Eye (tissue), 1 donor: ENCODE measurements around the gene CSMD2.

Experiments
- DNase-seq: peaks from one replicate; pipeline ENCODE4 v3.0.0-alpha.2; 2015

Gene CSMD2

GRCh38 chr1:33948291-33948690 is 216.7 kb downstream of the CSMD2 start:
- no peak for DNase-seq

- no peak for DNase-seq
These were observed 218.2 kb downstream of the CSMD2 start for GRCh38 chr1:33946836-33947235.

- no peak for DNase-seq
These were observed 220.2 kb downstream of the CSMD2 start for GRCh38 chr1:33944846-33945245.

- no peak for DNase-seq
These were observed 221.1 kb downstream of the CSMD2 start for GRCh38 chr1:33943978-33944377.

- no peak for DNase-seq
These were observed 232.2 kb downstream of the CSMD2 start for GRCh38 chr1:33932871-33933270.

- peak; percentile 2 for DNase-seq
These were observed 233.9 kb downstream of the CSMD2 start for GRCh38 chr1:33931111-33931475.

- DNase-seq, result no peak
These were observed 234.5 kb downstream of the CSMD2 start for GRCh38 chr1:33930346-33931110.

GRCh38 chr1:33928251-33928650 is 236.8 kb downstream of the CSMD2 start:
- DNase-seq, result no peak

GRCh38 chr1:33927721-33928120 is 237.3 kb downstream of the CSMD2 start:
- DNase-seq, result no peak

- no peak for DNase-seq
These were observed 239.4 kb downstream of the CSMD2 start for GRCh38 chr1:33925586-33925985.

- no peak for DNase-seq
These were observed 243.7 kb downstream of the CSMD2 start for GRCh38 chr1:33921281-33921680.

GRCh38 chr1:33918368-33918767 is 246.7 kb downstream of the CSMD2 start:
- no peak for DNase-seq

GRCh38 chr1:33916786-33917185 is 248.2 kb downstream of the CSMD2 start:
- DNase-seq, result no peak

- no peak for DNase-seq
These were observed 250.5 kb downstream of the CSMD2 start for GRCh38 chr1:33914531-33914930.

GRCh38 chr1:33908324-33908956 is 256.6 kb downstream of the CSMD2 start:
- no peak for DNase-seq

- DNase-seq, result no peak
These were observed 258.9 kb downstream of the CSMD2 start for GRCh38 chr1:33906156-33906555.

GRCh38 chr1:33905241-33905640 is 259.8 kb downstream of the CSMD2 start:
- DNase-seq, result no peak

- no peak for DNase-seq
These were observed 261.8 kb downstream of the CSMD2 start for GRCh38 chr1:33903210-33903589.

- no peak for DNase-seq
These were observed 262.4 kb downstream of the CSMD2 start for GRCh38 chr1:33902486-33903209.

GRCh38 chr1:33899746-33900145 is 265.3 kb downstream of the CSMD2 start:
- no peak for DNase-seq

GRCh38 chr1:33898881-33899280 is 266.1 kb downstream of the CSMD2 start:
- DNase-seq, result no peak

- DNase-seq, result no peak
These were observed 266.6 kb downstream of the CSMD2 start for GRCh38 chr1:33898406-33898805.

- no peak for DNase-seq
These were observed 267.8 kb downstream of the CSMD2 start for GRCh38 chr1:33897092-33897725.

GRCh38 chr1:33895976-33896375 is 269.1 kb downstream of the CSMD2 start:
- DNase-seq, result no peak
